GM21367 (cell line): ENCODE results near the gene RHBDD1.

Experiments used
- ATAC-seq: cut with Tn5 transposase; IDR thresholded peaks from one replicate; pipeline ENCODE4 v1.9.1; 2021; ENCODE audit not compliant: unreplicated experiment

Gene RHBDD1

DNA sequence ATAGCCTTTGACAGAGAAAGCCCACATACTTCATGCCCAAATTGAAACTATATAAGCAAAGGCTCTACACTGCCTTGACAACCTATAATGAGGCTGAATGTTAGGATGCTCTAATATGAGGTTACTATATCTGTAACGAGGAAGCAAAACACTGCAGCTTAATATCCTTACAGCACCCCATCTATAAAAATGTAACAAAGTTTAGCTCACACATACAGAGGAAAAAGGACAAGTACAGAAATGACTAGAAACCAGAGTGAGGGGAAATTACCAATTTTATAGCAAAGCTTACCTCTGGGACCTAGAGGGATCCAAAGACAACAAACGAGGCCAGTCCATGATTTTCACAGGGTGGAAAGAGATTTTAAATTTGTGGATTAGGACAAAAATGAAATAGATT is 189.7 kb downstream of the RHBDD1 start:
- ATAC-seq: peak; percentile 64

DNA sequence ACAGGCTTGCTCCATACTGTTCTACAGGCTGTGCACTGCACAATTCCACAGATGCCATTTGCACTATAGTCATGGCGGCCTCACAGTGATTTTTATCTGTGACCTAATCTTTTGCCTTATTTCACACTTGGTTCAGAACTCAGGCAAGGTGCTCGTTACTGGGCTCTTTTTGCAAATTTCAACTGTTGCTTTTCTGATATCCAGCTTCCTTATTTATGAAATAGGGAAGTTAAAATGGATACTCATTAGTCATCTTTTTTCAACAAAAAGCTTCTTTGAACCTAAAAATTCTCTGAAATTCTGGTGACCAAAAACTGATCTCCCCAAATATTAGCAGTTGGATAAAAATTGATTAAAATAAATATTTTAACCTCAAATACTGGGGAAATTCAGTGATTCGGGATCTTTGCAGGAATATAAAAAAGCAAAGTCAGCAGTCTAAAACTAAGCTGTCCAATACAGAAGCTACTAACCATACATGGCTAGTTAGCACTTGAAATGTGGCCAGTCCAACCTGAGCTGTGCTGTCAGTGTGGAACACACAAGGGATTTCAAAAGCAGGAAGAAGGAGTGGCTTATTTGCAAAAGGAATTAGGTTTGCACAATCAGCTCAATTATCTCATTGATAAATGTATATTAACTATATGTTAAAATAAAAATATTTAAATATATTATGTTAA is 193.7 kb downstream of the RHBDD1 start:
- no peak for ATAC-seq

DNA sequence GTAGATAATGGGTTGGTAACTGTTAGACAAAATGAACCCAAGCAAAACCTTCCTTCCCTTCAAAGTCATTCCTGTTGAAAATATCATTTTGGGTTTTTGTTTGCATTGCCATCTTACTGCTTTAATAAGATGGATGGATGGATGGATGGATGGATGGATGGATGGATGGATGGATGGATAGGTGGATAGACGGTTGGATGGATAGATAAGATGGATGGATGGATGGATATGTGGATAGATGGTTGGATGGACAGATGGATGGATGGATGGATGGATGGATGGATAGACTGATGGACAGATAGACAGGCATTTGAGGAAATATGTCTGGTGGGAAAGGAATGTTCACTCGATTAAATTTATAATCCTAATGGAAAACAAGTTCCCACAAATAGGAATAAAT is 194.9 kb downstream of the RHBDD1 start:
- no peak for ATAC-seq

DNA sequence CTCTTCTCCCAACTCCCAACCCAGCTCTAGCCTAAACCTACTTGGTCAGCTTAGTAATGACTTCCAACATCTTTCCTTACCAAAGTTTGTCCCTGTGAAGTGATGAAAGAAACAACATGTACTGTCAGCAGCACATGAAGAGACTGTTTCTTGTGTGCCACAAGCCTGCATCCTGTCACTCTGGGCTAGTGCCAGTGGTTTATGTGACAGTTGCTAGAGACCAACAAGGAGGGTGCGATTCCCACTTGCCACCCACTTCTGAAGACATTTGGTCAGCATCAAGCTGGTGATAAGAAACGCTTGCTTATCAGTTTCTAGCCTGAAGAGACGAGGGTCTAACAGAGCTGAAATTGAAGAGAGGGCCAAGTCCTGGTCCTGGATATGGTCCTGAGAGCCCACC is 195.5 kb downstream of the RHBDD1 start:
- ATAC-seq: no peak

DNA sequence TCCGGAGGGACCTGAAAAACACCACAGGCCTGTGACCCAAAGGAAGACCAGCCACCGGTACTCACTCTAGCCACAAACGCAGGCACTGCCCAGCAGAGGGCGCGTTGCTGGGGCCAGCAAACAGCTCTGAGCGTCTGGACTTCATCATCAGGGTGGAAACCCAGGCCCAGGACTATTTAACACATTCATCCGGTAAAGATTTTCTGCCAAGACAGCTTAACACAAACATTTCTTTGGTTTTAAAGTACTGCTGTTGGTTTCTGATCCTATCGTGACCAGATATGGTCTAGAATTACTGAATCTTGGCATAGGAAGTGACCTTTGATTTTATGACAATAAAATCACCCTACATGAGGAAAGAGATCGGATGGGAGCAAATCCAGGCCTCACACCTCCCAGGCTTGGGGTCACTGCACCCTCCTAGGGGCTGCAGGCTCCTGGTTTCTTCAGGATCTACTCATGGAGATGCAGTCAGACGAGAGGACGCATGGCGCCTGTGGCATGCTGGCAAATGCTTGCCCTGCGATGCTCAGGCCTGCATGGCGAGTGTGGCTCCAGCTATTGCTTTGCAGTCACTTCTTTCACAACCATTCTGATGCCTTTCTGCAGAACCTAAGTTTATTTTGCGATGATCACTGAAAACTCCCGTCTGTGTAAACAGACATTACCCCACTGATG is 197.8 kb downstream of the RHBDD1 start:
- ATAC-seq: peak; percentile 86

DNA sequence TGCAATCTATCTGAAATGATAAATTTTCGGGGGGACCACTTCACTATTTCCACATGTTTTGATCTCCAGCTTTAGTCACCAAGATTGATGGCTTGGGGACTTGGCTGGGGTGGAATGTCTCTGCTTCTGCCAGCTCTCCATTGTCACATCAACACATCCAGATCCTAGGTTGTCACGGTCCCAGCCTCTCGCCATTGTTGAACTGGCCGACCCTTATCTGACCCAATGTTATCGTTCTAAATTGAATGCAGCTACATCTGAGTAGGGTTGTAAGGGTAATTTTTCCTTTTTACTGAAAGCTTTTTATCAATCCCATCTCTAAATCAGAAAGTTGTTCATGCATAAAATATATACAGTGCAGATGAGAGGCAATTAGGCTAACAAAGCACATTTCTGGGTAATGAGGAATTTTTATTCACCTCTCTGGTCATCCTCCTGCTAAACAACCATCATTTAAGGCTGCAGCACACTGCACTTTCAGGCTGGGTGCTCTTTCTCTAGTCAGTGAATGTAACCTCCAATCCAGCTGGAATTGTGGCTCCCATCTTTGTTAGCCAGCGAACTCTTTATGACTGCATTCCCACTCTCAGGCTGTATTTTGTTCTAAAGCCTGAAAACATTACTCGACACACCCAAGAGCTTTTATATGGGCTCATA is 200.0 kb downstream of the RHBDD1 start:
- no peak for ATAC-seq

DNA sequence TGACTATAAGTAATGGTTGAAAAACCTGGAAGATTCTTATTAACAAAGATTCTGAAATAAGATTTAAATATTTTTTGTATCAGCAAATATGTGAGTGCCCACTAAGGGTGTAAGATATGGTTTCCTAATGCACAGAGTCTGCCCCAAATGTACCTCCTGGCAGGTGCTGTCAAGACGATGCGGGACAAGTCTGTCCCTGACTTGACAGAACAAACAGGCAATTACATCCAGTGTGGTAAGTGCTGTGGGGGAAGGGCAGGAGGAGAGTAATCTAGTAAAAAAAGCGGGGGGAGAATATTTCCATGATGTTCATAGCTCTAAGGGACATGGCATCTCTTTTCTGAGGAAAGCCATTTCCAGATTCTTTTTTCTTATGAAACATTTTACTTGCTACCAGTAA is 200.7 kb downstream of the RHBDD1 start:
- ATAC-seq: no peak

DNA sequence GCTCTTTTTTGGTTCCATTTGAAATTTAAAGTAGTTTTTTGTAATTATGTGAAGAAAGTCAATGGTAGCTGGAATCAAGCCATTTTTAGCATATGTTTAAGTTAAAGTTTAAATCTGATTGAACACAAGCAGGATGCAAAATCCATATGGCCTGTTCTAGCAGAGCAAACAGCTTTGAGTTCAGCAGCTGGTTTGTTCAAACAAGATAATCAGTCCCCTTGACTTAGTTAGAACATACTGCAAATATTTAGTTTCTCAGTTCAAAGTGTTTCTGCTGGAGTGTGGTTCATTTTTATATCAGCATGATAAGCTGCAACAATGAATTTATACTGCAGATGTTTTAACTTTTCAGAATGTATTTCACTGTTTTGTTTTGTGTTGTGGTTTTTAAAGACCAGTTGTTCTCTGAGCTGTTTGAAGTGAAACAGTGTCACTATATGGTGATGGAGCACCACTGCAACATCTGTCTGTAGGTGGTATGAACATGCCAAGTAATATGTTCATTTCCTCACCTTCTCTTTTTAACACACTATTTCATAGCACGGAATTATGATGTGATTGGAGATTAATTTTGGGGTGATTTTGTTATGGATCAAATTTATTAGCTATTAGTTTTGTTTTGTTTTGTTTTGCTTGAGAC is 202.8 kb downstream of the RHBDD1 start:
- no peak for ATAC-seq

DNA sequence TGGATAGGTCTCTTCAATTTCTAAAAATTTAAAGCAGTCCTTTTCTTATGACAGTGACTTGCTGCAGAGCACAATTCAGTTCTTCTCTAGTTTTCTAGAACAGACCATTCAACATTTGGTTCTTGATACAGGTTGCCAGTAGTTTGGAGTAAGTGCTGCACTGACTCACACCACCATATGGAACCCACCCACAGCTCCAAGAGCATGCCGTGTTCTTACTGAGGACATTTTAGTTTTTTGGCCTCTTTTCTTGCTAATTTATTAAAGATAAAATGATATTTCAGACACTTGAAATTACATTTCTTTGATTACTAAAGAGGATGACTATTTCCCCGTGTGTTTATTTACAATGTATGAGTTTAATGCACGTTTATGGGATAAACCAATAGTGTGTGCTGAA is 208.1 kb downstream of the RHBDD1 start:
- ATAC-seq: no peak
